Activated T-helper 17 cell treated with anti-CD3 and anti-CD28 coated beads, Interleukin-2, amount 50 U/mL, for 72 hours (primary cell): ENCODE results near the gene CLCN6. TPM values are rescaled to one million over a fixed set of nuclear protein-coding genes. Genes with fewer than 3 reads are reported as not detected.

Experiments
- ATAC-seq: fragments of 150-1000 bp; cut with Tn5 transposase; replicated peaks from 2 replicates; pipeline ENCODE4 v1.10.0; 2021; ENCODE audit warnings: mild to moderate bottlenecking, moderate library complexity
- H3K27ac Mint-ChIP-seq: one replicate; pipeline ENCODE4 v1.8.0; 2022; ENCODE audit warnings: mixed read lengths
- H3K27me3 Mint-ChIP-seq: one replicate; pipeline ENCODE4 v1.8.0; 2022; ENCODE audit warnings: mixed read lengths
- H3K36me3 Mint-ChIP-seq: one replicate; pipeline ENCODE4 v1.8.0; 2022; ENCODE audit warnings: low read depth, mild to moderate bottlenecking, mixed read lengths
- H3K4me1 Mint-ChIP-seq: one replicate; pipeline ENCODE4 v1.8.0; 2022; ENCODE audit warnings: mixed read lengths
- H3K4me3 Mint-ChIP-seq: one replicate; pipeline ENCODE4 v1.8.0; 2022; ENCODE audit warnings: mild to moderate bottlenecking, mixed read lengths
- H3K9me3 Mint-ChIP-seq: one replicate; pipeline ENCODE4 v1.8.0; 2022; ENCODE audit warnings: mixed read lengths
- total RNA-seq, 2 donors: library from RNA; stranded (reverse); gene quantifications; one replicate each; pipeline ENCODE4 v1.2.3, GENCODE V29; 2022

CLCN6 gene
- total RNA-seq, 2 donors from 2014 or later: 11.3 to 18.2 TPM

GRCh38 chr1:11858158-11858557 is 52.2 kb downstream of the CLCN6 start:
- H3K27ac Mint-ChIP-seq: no peak overlapping the region
- peaks cover 47% of the 10 kb centered on the region for H3K27me3 Mint-ChIP-seq
- no peaks in the 10 kb centered on the region for H3K4me1 Mint-ChIP-seq
- no peaks in the 10 kb centered on the region for H3K9me3 Mint-ChIP-seq
- no peak for ATAC-seq
- H3K36me3 Mint-ChIP-seq: no peaks in the 10 kb centered on the region
- no peak overlapping the region for H3K4me3 Mint-ChIP-seq

DNA sequence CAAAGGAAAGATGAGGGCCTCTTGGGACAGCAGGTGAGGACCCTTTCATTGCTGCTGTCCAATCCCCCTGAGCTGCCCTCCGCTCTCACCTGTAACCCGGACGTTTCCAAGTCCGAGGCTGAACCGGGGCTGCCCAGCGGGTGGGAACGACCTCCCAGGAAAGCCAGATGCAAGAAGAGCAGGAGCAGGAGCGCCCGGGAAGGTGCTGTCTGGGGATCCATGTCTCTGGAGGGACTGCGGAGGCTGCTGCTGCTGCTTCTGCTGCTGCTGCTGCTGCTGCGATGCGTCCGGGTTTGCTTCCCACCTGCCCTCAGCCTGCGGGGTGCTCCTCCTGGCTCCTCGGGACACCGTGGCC is 52.6 kb downstream of the CLCN6 start, which contains the start of gene NPPB:
TSS of gene NPPB (minus strand) at position 333 of the 355 bp plus-strand sequence. CDS start at position 221, 112 bp downstream.
- Mint-ChIP-seq H3K4me3 (no peak within 1 kb of the TSS), H3K27ac (no peak within 1 kb of the TSS), H3K9me3 (no peaks in the 10 kb centered on the region), H3K36me3 (no peaks in the 10 kb centered on the region), H3K4me1 (no peaks in the 10 kb centered on the region), H3K27me3 (peaks cover 47% of the 10 kb centered on the region)
- no peak for ATAC-seq

- no peak overlapping the region for H3K27ac Mint-ChIP-seq
- H3K4me1 Mint-ChIP-seq: no peaks in the 10 kb centered on the region
- peak; percentile 43 for ATAC-seq
- H3K36me3 Mint-ChIP-seq: no peaks in the 10 kb centered on the region
- peaks cover 47% of the 10 kb centered on the region for H3K27me3 Mint-ChIP-seq
- H3K4me3 Mint-ChIP-seq: no peak overlapping the region
- H3K9me3 Mint-ChIP-seq: no peaks in the 10 kb centered on the region
Measured at GRCh38 chr1:11858968-11859871, 53.2 kb downstream of the CLCN6 start.

DNA sequence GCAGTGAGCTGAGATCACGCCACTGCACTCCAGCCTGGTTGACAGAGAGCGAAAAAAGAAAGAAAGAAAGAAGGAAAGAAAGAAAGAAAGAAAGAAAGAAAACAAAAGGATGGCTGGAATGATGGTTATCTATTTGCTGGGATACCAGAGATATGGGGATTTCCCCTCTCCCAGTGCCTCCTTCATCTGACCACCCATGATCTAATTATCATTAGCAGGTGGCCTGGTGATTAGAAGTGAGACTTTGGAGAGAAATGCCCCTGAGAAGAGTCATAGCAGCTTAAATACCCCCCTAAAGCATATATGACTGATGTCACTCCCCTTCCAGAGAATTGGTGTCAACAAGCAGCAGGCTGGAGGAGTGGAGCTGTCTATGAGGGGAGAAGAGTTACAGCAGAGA is 54.1 kb downstream of the CLCN6 start:
- no peaks in the 10 kb centered on the region for H3K9me3 Mint-ChIP-seq
- no peak overlapping the region for H3K4me3 Mint-ChIP-seq
- no peak for ATAC-seq
- H3K27me3 Mint-ChIP-seq: peaks cover 46% of the 10 kb centered on the region
- H3K27ac Mint-ChIP-seq: no peak overlapping the region
- no peaks in the 10 kb centered on the region for H3K36me3 Mint-ChIP-seq
- H3K4me1 Mint-ChIP-seq: no peaks in the 10 kb centered on the region

DNA sequence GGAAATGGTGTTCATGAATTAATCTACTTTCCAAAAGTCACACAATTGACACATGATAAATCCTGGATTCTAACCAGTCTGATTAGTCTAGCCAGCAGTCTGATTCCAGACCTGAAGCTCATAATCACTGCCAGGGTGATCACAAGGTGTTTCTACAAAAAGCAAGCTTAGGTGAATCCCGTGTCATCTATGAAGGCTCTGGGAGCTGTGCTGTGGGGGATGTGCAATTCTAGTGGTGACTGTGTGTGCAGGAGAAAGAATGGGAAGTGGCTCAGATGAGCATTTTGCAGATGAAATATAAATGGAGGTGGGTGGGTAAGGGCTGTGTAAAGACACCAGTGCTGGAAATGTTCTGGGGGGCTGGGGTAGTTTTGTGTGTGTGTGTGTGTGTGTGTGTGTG is 54.6 kb downstream of the CLCN6 start:
- H3K4me1 Mint-ChIP-seq: no peaks in the 10 kb centered on the region
- no peaks in the 10 kb centered on the region for H3K36me3 Mint-ChIP-seq
- H3K27me3 Mint-ChIP-seq: peaks cover 46% of the 10 kb centered on the region
- H3K9me3 Mint-ChIP-seq: no peaks in the 10 kb centered on the region
- no peak overlapping the region for H3K27ac Mint-ChIP-seq
- no peak for ATAC-seq
- H3K4me3 Mint-ChIP-seq: no peak overlapping the region

GRCh38 chr1:11862890-11863289 is 56.9 kb downstream of the CLCN6 start:
- H3K4me1 Mint-ChIP-seq: no peaks in the 10 kb centered on the region
- no peak overlapping the region for H3K27ac Mint-ChIP-seq
- H3K36me3 Mint-ChIP-seq: no peaks in the 10 kb centered on the region
- ATAC-seq: no peak
- no peaks in the 10 kb centered on the region for H3K9me3 Mint-ChIP-seq
- no peak overlapping the region for H3K4me3 Mint-ChIP-seq
- H3K27me3 Mint-ChIP-seq: peaks cover 39% of the 10 kb centered on the region

DNA sequence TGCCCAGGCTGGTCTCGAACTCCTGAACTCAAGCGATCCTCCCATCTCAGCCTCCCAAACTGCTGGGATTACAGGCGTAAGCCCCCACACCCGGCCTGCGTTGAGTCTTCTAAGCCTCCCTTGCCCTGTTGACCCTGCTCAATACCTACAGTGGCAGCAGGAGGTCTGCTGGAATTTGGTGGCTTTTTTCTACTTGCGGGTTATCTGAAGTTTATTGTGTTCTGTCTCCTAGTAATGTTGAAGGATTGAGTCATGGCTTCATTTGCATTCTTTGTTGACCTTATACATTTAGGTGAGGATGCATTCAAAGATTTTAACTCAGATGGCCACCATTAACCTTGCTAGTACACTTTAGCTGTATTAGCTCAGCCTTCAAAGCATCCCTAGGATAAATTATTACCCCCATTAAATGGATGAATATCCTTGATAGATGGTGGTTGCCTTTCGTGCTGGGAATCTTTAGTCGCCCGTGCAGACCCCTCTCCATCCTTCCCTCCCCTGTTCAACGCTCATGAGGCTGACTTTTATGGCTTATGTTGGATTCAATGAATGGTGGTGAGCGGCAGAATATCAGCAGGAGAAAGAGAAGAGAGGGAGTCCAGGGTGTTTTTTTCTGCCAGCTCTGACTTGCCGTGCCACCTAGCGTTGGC is 62.5 kb downstream of the CLCN6 start:
- Mint-ChIP-seq H3K27ac (no peak overlapping the region), H3K36me3 (no peaks in the 10 kb centered on the region), H3K4me1 (no peaks in the 10 kb centered on the region), H3K27me3 (peaks cover 28% of the 10 kb centered on the region), H3K9me3 (no peaks in the 10 kb centered on the region), H3K4me3 (no peak overlapping the region)
- ATAC-seq: no peak

GRCh38 chr1:11869104-11869503 is 63.1 kb downstream of the CLCN6 start:
- ATAC-seq: no peak
- Mint-ChIP-seq H3K4me1 (no peaks in the 10 kb centered on the region), H3K36me3 (no peaks in the 10 kb centered on the region), H3K27me3 (peaks cover 30% of the 10 kb centered on the region), H3K27ac (no peak overlapping the region), H3K4me3 (no peak overlapping the region), H3K9me3 (no peaks in the 10 kb centered on the region)

DNA sequence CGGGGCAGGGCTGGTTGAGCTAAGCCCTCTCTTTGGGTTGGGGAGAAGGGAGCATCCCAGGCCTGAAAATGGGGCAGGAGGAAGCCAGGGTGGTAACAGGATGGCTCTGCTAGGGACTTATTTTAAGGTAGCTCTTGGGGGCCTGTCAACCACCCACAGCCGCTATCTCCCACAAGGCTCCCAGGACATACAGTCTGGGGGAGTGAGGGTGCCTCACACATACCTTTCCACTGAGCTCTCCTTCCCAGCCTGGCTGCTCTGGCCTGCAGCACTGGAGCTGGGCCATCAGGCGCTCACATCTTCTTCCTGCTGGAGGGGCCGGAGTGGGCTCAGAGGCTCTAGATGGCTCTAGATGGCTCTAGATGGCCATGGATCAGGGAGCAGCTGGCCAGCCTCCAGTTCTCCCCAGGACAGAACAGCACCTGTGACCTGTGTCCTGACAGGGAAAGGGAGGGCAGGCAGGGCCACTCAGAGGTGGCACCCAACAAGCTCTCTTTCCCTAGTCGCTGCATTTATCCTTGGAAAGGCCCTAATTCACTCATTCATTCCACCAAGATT is 63.7 kb downstream of the CLCN6 start:
- Mint-ChIP-seq H3K36me3 (no peaks in the 10 kb centered on the region), H3K27ac (no peak overlapping the region), H3K27me3 (peaks cover 29% of the 10 kb centered on the region), H3K4me1 (no peaks in the 10 kb centered on the region), H3K9me3 (no peaks in the 10 kb centered on the region), H3K4me3 (no peak overlapping the region)
- no peak for ATAC-seq

DNA sequence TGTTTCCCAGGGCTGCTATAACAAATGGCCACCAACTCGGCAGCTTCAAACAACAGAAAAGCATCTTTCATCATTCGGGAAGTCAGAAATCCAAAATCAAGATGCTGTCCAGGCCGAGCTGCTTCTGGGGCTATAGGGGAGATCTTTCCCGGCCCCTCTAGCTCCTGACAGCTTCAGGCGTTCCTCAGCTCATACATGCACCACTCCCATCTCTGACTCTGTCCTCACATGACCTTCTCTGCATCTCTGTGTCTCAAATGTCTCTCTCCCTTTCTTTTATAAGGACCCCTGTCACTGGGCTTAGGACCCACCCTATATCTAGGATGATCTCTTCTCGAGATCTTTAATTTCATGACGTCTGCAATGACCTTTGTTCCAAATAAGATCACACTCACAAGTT is 66.6 kb downstream of the CLCN6 start:
- no peaks in the 10 kb centered on the region for H3K4me1 Mint-ChIP-seq
- no peak overlapping the region for H3K27ac Mint-ChIP-seq
- H3K27me3 Mint-ChIP-seq: peaks cover 33% of the 10 kb centered on the region
- ATAC-seq: no peak
- H3K4me3 Mint-ChIP-seq: no peak overlapping the region
- H3K9me3 Mint-ChIP-seq: no peaks in the 10 kb centered on the region
- no peaks in the 10 kb centered on the region for H3K36me3 Mint-ChIP-seq

- Mint-ChIP-seq H3K36me3 (no peaks in the 10 kb centered on the region), H3K9me3 (no peaks in the 10 kb centered on the region), H3K4me3 (no peak overlapping the region), H3K27ac (no peak overlapping the region), H3K27me3 (peaks cover 33% of the 10 kb centered on the region), H3K4me1 (no peaks in the 10 kb centered on the region)
- ATAC-seq: no peak
Measured at GRCh38 chr1:11873395-11874257, 67.6 kb downstream of the CLCN6 start.

- H3K36me3 Mint-ChIP-seq: no peaks in the 10 kb centered on the region
- H3K4me3 Mint-ChIP-seq: no peak overlapping the region
- no peaks in the 10 kb centered on the region for H3K4me1 Mint-ChIP-seq
- no peak for ATAC-seq
- no peaks in the 10 kb centered on the region for H3K9me3 Mint-ChIP-seq
- H3K27me3 Mint-ChIP-seq: peaks cover 33% of the 10 kb centered on the region
- H3K27ac Mint-ChIP-seq: no peak overlapping the region
Measured at GRCh38 chr1:11874258-11874562, 68.2 kb downstream of the CLCN6 start.

DNA sequence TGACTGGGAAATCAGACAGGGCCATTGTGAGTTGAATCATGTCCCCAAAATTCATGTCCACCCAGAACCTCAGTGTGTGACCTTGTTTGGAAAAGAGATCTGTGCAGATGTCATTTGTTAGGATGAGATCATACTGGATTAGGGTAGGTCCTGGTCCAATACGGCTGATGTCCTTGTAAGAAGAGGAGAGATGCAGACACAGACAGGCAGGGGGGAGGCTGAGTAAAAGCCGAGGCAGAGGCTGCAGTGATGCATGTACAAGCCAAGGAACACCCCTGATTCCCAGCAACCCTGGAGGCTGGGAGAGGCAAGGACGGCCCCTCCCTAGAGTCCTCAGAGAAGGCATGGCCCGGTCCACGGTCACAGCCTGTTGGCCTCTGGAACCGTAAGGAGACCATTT is 68.6 kb downstream of the CLCN6 start:
- H3K4me1 Mint-ChIP-seq: no peaks in the 10 kb centered on the region

DNA sequence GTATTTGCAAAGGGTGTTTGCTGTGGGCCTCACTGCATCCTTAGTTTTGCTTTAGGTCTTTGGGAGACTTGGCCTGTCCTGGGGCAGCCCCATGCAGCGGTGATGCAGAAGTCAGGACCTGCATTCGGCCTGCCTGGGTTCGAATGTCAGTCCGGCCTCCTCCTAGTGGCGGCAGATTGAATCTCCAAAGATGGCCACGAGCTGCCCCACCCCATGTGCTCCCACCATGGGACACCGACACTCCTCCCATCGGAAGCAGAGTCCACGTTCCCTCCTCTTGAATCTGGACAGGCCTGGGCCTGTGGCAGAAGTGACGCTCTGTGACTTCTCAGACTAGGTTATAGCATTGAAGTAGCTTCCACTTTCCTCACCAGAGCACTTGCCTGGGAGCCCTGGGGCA is 69.1 kb downstream of the CLCN6 start:
- Mint-ChIP-seq H3K4me3 (no peak overlapping the region), H3K27me3 (peaks cover 27% of the 10 kb centered on the region), H3K36me3 (no peaks in the 10 kb centered on the region), H3K27ac (no peak overlapping the region), H3K4me1 (no peaks in the 10 kb centered on the region), H3K9me3 (no peaks in the 10 kb centered on the region)
- ATAC-seq: no peak

More for the DNA sequence above, 68.6 kb downstream of the CLCN6 start:
- Mint-ChIP-seq H3K27me3 (peaks cover 30% of the 10 kb centered on the region), H3K4me3 (no peak overlapping the region), H3K36me3 (no peaks in the 10 kb centered on the region), H3K9me3 (no peaks in the 10 kb centered on the region), H3K27ac (no peak overlapping the region)
- ATAC-seq: no peak
